IPS-20b (cell line): ENCODE results near the gene HSPA4.

Experiments
- H3K27ac ChIP-seq: one replicate; pipeline ENCODE4 v1.5.1; 2013; ENCODE audit warnings: low read length
- H3K27me3 ChIP-seq: 2 replicates; pipeline ENCODE4 v1.6.1; 2013; ENCODE audit warnings: mild to moderate bottlenecking, low read length, inconsistent platforms; ENCODE audit not compliant: insufficient read depth
- H3K36me3 ChIP-seq: 2 replicates; pipeline ENCODE4 v1.6.1; 2013; ENCODE audit warnings: low read depth, mild to moderate bottlenecking, inconsistent platforms, low read length, moderate library complexity; ENCODE audit not compliant: insufficient read depth
- H3K4me1 ChIP-seq: 2 replicates; pipeline ENCODE4 v1.6.1; 2013; ENCODE audit warnings: mild to moderate bottlenecking, control low read depth, inconsistent platforms, low read length, moderate library complexity; ENCODE audit not compliant: insufficient read depth
- H3K4me3 ChIP-seq: 2 replicates; pipeline ENCODE4 v1.5.1; 2013; ENCODE audit warnings: mild to moderate bottlenecking, low read length, inconsistent platforms
- H3K9ac ChIP-seq: 2 replicates; pipeline ENCODE4 v1.6.1; 2013; ENCODE audit warnings: low read depth, mild to moderate bottlenecking, inconsistent platforms, low read length, moderate library complexity
- H3K9me3 ChIP-seq: 2 replicates; pipeline ENCODE4 v1.6.1; 2013; ENCODE audit warnings: mild to moderate bottlenecking, low read depth, low read length, inconsistent platforms; ENCODE audit not compliant: insufficient read depth

The HSPA4 gene

DNA sequence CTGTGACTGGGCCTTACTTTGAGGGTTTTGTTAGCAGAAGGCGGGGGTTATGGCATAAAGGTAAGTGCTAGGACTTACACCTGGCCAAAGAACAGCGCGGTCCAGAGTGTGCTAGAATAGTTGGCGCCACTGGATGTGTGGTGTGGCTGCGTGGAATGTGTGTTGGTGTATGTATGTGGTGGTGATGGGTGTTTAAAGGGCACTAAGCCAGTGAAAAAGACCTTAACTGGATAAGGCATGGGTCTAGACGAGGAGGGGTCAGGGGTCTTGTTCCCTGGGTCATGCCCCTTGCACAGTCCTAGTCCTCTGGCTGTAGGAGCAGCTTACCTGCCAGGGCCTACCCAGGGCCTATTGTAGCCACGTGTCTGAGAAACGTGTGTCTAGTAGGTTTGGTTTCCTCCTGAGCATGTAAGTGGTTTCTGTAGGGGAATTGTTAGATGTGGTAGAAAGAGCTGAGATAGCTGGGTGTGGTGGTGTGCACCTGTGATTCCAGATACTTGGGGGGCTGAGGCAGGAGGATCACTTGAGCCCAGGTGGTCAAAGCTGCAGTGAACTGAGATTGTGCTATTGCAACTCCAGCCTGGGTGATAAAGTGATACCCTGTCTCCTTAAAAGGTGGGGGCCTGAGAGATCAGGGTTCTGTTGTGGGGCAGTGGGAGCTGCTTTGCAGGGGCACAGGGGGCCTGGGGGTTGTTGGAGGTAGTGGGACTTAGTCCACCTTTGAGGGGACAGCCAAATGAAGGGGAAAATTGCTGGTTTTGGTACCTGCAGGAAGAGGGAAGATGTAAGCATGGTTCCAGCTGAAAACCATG lies 55.2 kb downstream of the HSPA4 start:
- no peak overlapping the region for H3K9ac ChIP-seq

DNA sequence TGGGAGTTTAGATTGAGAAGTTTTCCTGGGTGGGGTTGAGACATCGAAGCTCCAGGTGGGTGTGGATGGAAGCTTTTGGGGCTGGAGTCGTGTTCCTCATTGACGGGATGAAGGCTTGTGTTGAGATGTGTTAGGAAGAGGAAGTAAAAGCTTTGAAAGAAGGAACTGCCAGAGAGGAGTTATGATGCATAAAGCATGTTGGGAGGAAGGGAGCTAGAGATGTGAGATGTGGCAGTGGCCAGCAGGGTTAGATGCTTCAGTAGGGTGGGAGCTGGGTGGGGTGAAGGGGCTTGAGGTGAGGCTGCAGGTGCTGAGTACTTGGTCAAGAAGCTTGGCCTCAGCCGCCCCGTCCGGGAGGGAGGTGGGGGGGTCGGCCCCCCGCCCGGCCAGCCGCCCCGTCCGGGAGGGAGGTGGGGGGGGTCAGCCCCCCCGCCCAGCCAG lies 56.7 kb downstream of the HSPA4 start:
- H3K36me3 ChIP-seq, result peaks cover 25% of the 10 kb centered on the region
- no peak overlapping the region for H3K27ac ChIP-seq
- no peaks in the 10 kb centered on the region for H3K4me1 ChIP-seq
- H3K9me3 ChIP-seq, result no peaks in the 10 kb centered on the region
- H3K27me3 ChIP-seq, result 0 out of 2 replicates have a peak, but pooled peaks cover 5% of the 10 kb centered on the region
- H3K9ac ChIP-seq, result no peak overlapping the region
- H3K4me3 ChIP-seq, result no peak overlapping the region

More for the DNA sequence above, 55.2 kb downstream of the HSPA4 start:
- H3K4me3 ChIP-seq, result no peak overlapping the region
- no peak overlapping the region for H3K27ac ChIP-seq
- no peaks in the 10 kb centered on the region for H3K4me1 ChIP-seq
- no peaks in the 10 kb centered on the region for H3K27me3 ChIP-seq
- H3K36me3 ChIP-seq, result peaks cover 41% of the 10 kb centered on the region
- H3K9me3 ChIP-seq, result no peaks in the 10 kb centered on the region

DNA sequence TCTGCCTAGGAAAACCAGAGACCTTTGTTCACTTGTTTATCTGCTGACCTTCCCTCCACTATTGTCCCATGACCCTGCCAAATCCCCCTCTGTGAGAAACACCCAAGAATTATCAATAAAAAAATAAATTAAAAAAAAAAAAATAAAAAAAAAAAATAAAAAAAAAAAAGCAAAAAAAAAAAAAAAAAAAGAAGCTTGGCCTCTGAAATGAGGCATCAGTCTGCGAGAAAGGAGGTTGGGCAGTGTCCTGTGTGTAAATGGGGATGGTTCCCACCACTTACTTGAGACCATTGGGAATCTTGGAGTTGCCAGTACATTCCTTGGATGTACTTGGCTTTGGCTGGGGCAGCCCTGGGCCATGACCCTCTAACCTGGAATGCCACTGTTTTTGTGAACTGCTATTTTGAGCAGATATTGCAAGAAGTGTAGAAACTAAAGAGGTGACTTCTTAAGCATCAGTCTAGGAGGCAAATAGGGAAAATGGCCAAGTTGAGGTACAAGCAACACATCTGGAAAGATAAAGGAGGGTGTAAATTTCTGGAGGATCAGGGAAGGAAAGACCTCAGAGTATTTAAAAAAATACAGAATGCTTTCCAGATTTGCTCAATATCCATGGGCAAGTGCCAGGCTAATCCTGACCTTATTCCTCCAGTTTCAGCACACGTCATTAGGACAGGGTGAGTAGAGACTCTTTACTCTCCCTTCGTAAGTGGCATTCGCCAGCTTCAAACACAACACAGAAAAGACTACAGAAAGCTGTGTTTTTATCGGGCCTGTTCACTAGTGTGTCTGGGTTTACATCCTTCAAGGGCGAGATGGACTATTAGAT lies 58.1 kb downstream of the HSPA4 start:
- Histone ChIP-seq H3K27ac (no peak overlapping the region), H3K4me1 (no peaks in the 10 kb centered on the region), H3K36me3 (peaks cover 12% of the 10 kb centered on the region), H3K9ac (no peak overlapping the region), H3K27me3 (0 out of 2 replicates have a peak, but pooled peaks cover 5% of the 10 kb centered on the region), H3K4me3 (no peak overlapping the region), H3K9me3 (no peaks in the 10 kb centered on the region)

DNA sequence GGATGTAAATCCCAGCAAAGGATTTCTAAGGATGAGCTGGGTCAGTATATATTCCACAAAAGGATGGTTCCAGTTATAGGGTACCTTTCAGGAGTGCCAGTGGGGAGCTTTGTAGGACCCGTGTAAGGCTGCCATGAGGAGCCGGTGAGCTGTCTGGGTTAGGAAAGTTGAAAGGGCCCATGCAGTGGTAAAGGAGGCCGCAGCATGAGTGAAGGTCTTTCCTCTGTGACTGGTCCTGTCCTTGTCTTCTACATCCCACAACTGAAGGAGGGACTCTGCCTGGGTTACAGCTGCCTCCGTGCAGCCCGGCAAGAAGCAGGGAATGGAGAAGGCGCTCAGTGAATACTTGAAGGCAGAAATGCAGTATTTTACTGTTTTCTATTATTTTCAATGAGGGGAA lies 58.9 kb downstream of the HSPA4 start:
- H3K27ac ChIP-seq, result no peak overlapping the region
- H3K9ac ChIP-seq, result no peak overlapping the region
- H3K4me1 ChIP-seq, result no peaks in the 10 kb centered on the region

DNA sequence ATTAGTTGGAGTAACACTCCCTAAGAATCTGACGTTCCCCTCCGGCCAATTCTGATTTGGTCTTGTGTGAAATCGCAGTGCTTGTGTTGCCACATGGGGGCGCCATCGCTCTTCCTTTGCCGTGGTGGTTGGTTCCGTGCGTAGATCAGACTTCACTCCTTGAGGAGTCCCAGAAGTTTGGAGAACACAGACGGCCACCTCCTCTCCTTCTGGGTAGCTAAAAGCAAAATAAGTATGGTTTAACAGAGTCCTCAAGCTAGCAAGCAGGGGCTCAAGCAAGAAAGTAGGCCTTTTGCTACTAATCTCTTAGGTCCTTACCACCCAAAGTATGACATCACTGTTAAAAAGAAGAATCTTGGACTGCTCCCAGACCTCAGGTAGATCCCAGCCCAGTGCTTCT lies 59.5 kb downstream of the HSPA4 start:
- Histone ChIP-seq H3K4me1 (peaks cover 1% of the 10 kb centered on the region; the same call in 1 of the 2 replicates), H3K27me3 (0 out of 2 replicates have a peak, but pooled peaks cover 5% of the 10 kb centered on the region)

More for the DNA sequence above, 58.9 kb downstream of the HSPA4 start:
- no peaks in the 10 kb centered on the region for H3K9me3 ChIP-seq
- 0 out of 2 replicates have a peak, but pooled peaks cover 5% of the 10 kb centered on the region for H3K27me3 ChIP-seq
- peaks cover 3% of the 10 kb centered on the region; the same call in 1 of the 2 replicates for H3K36me3 ChIP-seq
- H3K4me3 ChIP-seq, result no peak overlapping the region

DNA sequence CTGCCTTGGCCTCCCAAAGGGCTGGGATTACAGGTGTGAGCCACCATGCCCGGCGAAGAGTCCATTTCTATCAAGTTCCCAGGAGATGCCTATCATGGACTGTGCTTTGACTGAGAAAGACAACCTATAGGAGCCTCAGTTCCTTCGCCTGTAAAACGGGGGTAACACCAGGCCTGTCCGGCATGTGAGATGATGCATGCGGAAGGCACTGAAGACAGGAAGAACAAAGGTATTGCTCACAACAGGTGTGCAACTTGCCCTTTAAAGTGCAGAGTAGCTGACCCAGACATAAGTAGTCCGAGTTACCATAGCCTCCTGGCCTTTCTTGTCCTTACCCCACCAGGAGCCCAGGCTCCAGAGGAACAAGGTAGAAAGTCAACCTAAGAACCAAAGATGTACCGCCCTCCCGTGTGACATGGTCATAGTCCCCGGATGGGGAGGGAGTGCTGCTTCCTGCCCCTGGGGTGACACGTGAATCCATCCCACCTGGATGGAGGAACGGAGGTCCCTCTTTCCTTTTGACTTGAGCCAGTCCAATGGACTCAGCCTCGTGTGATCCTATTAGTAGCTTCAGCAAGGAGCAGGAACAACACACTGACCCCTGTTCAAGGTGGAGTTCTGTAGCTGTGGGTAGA lies 60.3 kb downstream of the HSPA4 start:
- Histone ChIP-seq H3K4me1 (peaks cover 8% of the 10 kb centered on the region; the same call in 1 of the 2 replicates), H3K27me3 (0 out of 2 replicates have a peak, but pooled peaks cover 5% of the 10 kb centered on the region), H3K27ac (no peak overlapping the region), H3K9ac (no peak overlapping the region), H3K36me3 (no peaks in the 10 kb centered on the region), H3K4me3 (no peak overlapping the region), H3K9me3 (no peaks in the 10 kb centered on the region)

More for the DNA sequence above, 59.5 kb downstream of the HSPA4 start:
- no peak overlapping the region for H3K9ac ChIP-seq
- H3K4me3 ChIP-seq, result no peak overlapping the region
- H3K9me3 ChIP-seq, result no peaks in the 10 kb centered on the region
- peaks cover 3% of the 10 kb centered on the region; the same call in 1 of the 2 replicates for H3K36me3 ChIP-seq
- no peak overlapping the region for H3K27ac ChIP-seq

DNA sequence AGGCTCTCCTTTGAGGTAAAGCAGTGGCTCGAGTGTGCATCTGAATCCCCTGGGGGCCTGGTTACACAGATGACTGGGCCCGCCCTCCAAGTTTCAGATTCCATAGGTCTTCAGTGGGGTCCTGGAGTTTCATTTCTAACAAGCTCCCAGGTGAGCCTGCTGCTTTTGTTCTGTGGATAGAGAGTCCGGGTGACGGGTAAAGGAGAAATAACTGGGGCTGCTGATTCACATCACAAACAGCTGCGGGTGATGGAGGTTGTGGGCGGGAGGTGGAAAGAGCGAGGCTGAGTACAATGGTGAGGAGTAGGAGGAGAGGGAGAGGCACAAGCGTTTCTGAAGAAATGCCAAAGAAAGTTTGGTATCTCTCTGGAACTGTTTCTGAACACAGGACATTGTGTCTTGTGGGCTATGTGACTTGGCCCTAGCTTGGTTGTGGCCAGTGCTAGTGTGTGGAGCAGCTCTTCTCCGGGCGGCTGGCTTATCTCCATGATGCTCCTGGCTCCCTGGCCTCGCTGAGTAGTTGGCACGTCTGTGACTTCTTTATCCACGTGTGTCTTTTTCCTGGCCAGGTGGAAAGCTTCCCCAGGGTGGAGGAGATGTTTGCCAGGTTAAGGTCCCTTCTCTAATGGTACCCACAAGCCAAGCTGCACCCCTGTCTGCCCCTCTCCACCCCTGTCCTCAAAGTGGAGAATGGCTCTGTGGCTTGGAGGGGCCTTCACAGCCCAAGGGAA lies 61.7 kb downstream of the HSPA4 start:
- Histone ChIP-seq H3K4me1 (peaks cover 8% of the 10 kb centered on the region; the same call in 1 of the 2 replicates), H3K36me3 (no peaks in the 10 kb centered on the region), H3K4me3 (no peak overlapping the region), H3K27ac (no peak overlapping the region), H3K9ac (no peak overlapping the region), H3K9me3 (no peaks in the 10 kb centered on the region), H3K27me3 (0 out of 2 replicates have a peak, but pooled peaks cover 5% of the 10 kb centered on the region)

DNA sequence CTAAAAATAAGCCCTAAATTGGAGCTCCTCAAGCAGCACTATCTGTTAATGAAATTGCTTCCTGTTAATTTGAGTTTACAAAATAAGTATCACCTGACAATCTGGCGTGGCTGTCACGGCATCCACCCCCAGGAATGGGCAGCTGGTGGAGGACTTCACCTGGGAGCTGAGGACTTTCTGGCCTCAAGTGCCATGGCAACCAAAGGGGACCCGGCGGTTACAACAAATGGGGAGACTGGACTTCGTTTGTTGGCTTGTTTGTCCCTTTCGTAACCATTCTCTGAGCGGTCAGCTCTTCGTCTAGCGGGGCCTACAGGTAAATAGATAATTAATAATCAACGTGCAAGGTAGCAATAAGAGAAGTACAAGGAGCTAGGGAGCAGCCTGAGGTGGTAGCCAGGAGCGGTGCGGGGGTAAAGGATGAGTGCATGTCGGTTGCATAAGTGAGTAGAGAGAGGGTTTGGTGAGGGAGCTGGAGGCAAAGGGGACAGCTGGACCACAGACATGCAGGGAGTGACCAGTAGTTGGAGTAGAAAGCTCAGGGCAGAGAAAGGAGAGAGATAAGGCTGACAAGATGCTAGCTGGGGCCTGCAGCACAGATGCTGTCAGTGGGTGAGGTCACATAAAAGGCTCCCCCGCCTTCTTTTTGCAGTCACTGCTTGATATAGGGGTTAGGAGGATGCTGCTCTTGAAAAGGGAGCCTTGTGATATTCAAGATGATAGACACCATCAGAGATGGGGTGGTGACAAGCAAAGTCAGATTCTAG lies 62.5 kb downstream of the HSPA4 start:
- H3K4me3 ChIP-seq, result no peak overlapping the region
- H3K36me3 ChIP-seq, result no peaks in the 10 kb centered on the region
- H3K9me3 ChIP-seq, result no peaks in the 10 kb centered on the region
- no peak overlapping the region for H3K9ac ChIP-seq
- H3K27ac ChIP-seq, result no peak overlapping the region
- peaks cover 8% of the 10 kb centered on the region; the same call in 1 of the 2 replicates for H3K4me1 ChIP-seq
- 0 out of 2 replicates have a peak, but pooled peaks cover 5% of the 10 kb centered on the region for H3K27me3 ChIP-seq

DNA sequence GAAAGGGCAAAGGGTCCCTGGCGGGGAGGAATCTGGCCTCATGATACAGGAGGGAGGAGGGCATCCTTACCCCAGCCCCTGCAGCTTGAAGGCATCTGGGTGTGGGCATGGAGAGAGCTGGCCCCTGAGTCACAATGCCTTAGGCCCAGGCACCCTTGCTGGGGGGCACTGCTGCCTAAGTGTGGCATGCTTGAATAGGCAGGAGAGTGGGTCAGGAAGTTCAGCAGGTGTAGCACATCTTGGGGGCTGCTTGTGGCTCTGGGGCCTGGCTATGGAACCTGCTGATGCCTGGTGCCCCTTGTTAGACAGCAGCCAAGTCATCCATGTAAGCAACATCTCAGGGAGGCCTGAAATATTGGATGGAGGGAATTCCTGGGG lies 63.1 kb downstream of the HSPA4 start:
- no peak overlapping the region for H3K4me3 ChIP-seq
- H3K4me1 ChIP-seq, result peaks cover 8% of the 10 kb centered on the region; the same call in 1 of the 2 replicates
- H3K36me3 ChIP-seq, result no peaks in the 10 kb centered on the region
- 0 out of 2 replicates have a peak, but pooled peaks cover 5% of the 10 kb centered on the region for H3K27me3 ChIP-seq
- no peak overlapping the region for H3K9ac ChIP-seq
- H3K9me3 ChIP-seq, result no peaks in the 10 kb centered on the region
- H3K27ac ChIP-seq, result no peak overlapping the region

DNA sequence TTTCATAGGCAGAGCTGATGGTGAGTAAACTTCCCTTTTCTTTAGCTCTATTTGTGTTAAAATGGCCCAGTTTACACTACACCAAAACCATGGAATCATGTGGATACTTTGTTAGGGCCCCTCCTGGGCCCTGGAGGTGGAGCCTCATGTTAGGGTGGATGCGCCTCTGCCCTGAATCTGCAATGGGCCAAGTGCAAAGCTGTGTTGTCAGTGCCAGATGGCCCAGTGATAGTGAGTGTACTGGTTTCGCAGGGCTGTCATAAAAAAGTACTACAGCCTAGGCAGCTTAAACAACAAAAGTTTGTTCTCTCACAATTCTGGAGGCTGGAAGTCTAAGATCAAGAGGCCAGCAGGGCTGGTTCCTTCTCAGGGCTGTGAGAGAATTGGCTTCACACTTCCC lies 64.8 kb downstream of the HSPA4 start:
- no peak overlapping the region for H3K9ac ChIP-seq
- H3K27me3 ChIP-seq, result 0 out of 2 replicates have a peak, but pooled peaks cover 5% of the 10 kb centered on the region
- H3K27ac ChIP-seq, result no peak overlapping the region
- H3K36me3 ChIP-seq, result no peaks in the 10 kb centered on the region
- H3K4me3 ChIP-seq, result no peak overlapping the region
- H3K9me3 ChIP-seq, result no peaks in the 10 kb centered on the region
- H3K4me1 ChIP-seq, result peaks cover 8% of the 10 kb centered on the region; the same call in 1 of the 2 replicates
